HEK293 (cell line): ENCODE results near the gene TSPEAR.

Experiments used
- CTCF ChIA-PET: fragments of 350-600 bp; formaldehyde crosslinking; extraction: SDS; loops from one replicate; lab custom pipeline; 2021; ENCODE audit warnings: antibody characterized with exemption; lab: Yijun Ruan, JAX
- POLR2A ChIA-PET: fragments of 300-600 bp; formaldehyde crosslinking; extraction: SDS; loops from one replicate; lab custom pipeline; 2020; ENCODE audit warnings: antibody characterized with exemption, inconsistent platforms; lab: Yijun Ruan, JAX
- H3K27ac ChIP-seq: fragments of 200-500 bp; sonication (Bioruptor generic); 2 replicates; pipeline ENCODE4 v1.5.1; 2014; ENCODE audit warnings: low read depth, low read length, control low read depth, inconsistent platforms; ENCODE audit errors: extremely low read depth
- H3K36me3 ChIP-seq, 2 experiments: fragments of 200-500 bp in 1 of 2; sonication (Bioruptor generic) in 1 of 2; 1 replicate in 1 of 2; 2 replicates in 1 of 2; pipeline ENCODE4 v1.5.1; 2014 to 2017; ENCODE audit warnings: inconsistent platforms in 2 of 2, low read length in 2 of 2; ENCODE audit not compliant: control insufficient read depth in 2 of 2, insufficient read depth in 1 of 2
- H3K4me1 ChIP-seq: fragments of 200-500 bp; sonication (Bioruptor generic); 2 replicates; pipeline ENCODE4 v1.5.1; 2014; ENCODE audit warnings: mild to moderate bottlenecking, low read length, inconsistent platforms; ENCODE audit not compliant: control insufficient read depth, insufficient read depth
- H3K4me3 ChIP-seq: 2 replicates; pipeline ENCODE4 v1.5.1; 2011; ENCODE audit warnings: low read depth, mild to moderate bottlenecking, control low read depth, low read length, moderate library complexity
- H3K9me3 ChIP-seq: fragments of 200-500 bp; sonication (Bioruptor generic); 2 replicates; pipeline ENCODE4 v1.5.1; 2014; ENCODE audit warnings: low read depth, low read length, inconsistent platforms; ENCODE audit not compliant: control insufficient read depth, insufficient read depth
- CTCF ChIP-seq: fragments of 450-650 bp; formaldehyde crosslinking; IDR thresholded peaks from 2 replicates; pipeline ENCODE4 v1.5.1; 2016; ENCODE audit warnings: missing biosample characterization, missing genetic modification characterization
- FEZF1 ChIP-seq: fragments of 450-650 bp; formaldehyde crosslinking; IDR thresholded peaks from 2 replicates; pipeline ENCODE4 v1.5.1; 2016; ENCODE audit warnings: missing biosample characterization, missing genetic modification characterization
- KLF1 ChIP-seq: fragments of 450-650 bp; formaldehyde crosslinking; IDR thresholded peaks from 2 replicates; pipeline ENCODE4 v1.5.1; 2016; ENCODE audit warnings: missing biosample characterization, missing genetic modification characterization
- MYNN ChIP-seq: fragments of 450-650 bp; formaldehyde crosslinking; IDR thresholded peaks from 2 replicates; pipeline ENCODE4 v1.5.1; 2016; ENCODE audit warnings: missing biosample characterization, missing genetic modification characterization, borderline replicate concordance
- OVOL3 ChIP-seq: fragments of 450-650 bp; formaldehyde crosslinking; IDR thresholded peaks from 2 replicates; pipeline ENCODE4 v1.5.1; 2016; ENCODE audit warnings: missing biosample characterization, missing genetic modification characterization
- REPIN1 ChIP-seq: fragments of 450-650 bp; formaldehyde crosslinking; IDR thresholded peaks from 2 replicates; pipeline ENCODE4 v1.5.1; 2017; ENCODE audit warnings: missing biosample characterization, missing genetic modification characterization, low read depth
- ZBTB20 ChIP-seq: fragments of 450-650 bp; formaldehyde crosslinking; IDR thresholded peaks from 2 replicates; pipeline ENCODE4 v1.5.1; 2016; ENCODE audit warnings: missing biosample characterization, missing genetic modification characterization
- ZFP41 ChIP-seq: fragments of 450-650 bp; formaldehyde crosslinking; IDR thresholded peaks from 2 replicates; pipeline ENCODE4 v1.5.1; 2016; ENCODE audit warnings: missing biosample characterization, missing genetic modification characterization, borderline replicate concordance
- ZNF138 ChIP-seq: fragments of 450-650 bp; formaldehyde crosslinking; IDR thresholded peaks from 2 replicates; pipeline ENCODE4 v1.5.1; 2016; ENCODE audit warnings: missing biosample characterization, missing genetic modification characterization, borderline replicate concordance
- ZNF19 ChIP-seq: fragments of 450-650 bp; formaldehyde crosslinking; IDR thresholded peaks from 2 replicates; pipeline ENCODE4; 2016; ENCODE audit warnings: missing biosample characterization, missing genetic modification characterization, low read depth
- ZNF23 ChIP-seq: fragments of 450-650 bp; formaldehyde crosslinking; IDR thresholded peaks from 2 replicates; pipeline ENCODE4 v1.5.1; 2016; ENCODE audit warnings: missing biosample characterization, missing genetic modification characterization, borderline replicate concordance
- ZNF354C ChIP-seq: fragments of 450-650 bp; formaldehyde crosslinking; IDR thresholded peaks from 2 replicates; pipeline ENCODE4 v1.5.1; 2016; ENCODE audit warnings: missing biosample characterization, missing genetic modification characterization, low read depth, borderline replicate concordance
- ZNF510 ChIP-seq: fragments of 450-650 bp; formaldehyde crosslinking; IDR thresholded peaks from 2 replicates; pipeline ENCODE4 v1.5.1; 2018; ENCODE audit warnings: mild to moderate bottlenecking, missing genetic modification characterization, missing biosample characterization; ENCODE audit not compliant: insufficient replicate concordance
- ZNF513 ChIP-seq: fragments of 450-650 bp; IDR thresholded peaks from 2 replicates; pipeline ENCODE4 v1.5.1; 2018; ENCODE audit warnings: missing biosample characterization, missing genetic modification characterization
- ZNF529 ChIP-seq: fragments of 450-650 bp; formaldehyde crosslinking; IDR thresholded peaks from 2 replicates; pipeline ENCODE4 v1.5.1; 2017; ENCODE audit warnings: missing genetic modification characterization, missing biosample characterization; ENCODE audit not compliant: insufficient replicate concordance
- ZNF585B ChIP-seq: fragments of 450-650 bp; formaldehyde crosslinking; IDR thresholded peaks from 2 replicates; pipeline ENCODE4 v1.5.1; 2016; ENCODE audit warnings: missing biosample characterization, missing genetic modification characterization
- ZNF610 ChIP-seq: fragments of 450-650 bp; formaldehyde crosslinking; IDR thresholded peaks from 2 replicates; pipeline ENCODE4 v1.5.1; 2016; ENCODE audit warnings: missing biosample characterization, missing genetic modification characterization, borderline replicate concordance
- ZNF623 ChIP-seq: fragments of 450-650 bp; formaldehyde crosslinking; IDR thresholded peaks from 2 replicates; pipeline ENCODE4 v1.5.1; 2016; ENCODE audit warnings: missing biosample characterization, missing genetic modification characterization
- ZNF626 ChIP-seq: fragments of 450-650 bp; sonication (Bioruptor Pico); formaldehyde crosslinking; IDR thresholded peaks from 2 replicates; pipeline ENCODE4 v1.5.1; 2018; ENCODE audit warnings: missing biosample characterization, missing genetic modification characterization, inconsistent platforms
- ZNF664 ChIP-seq: fragments of 450-650 bp; formaldehyde crosslinking; IDR thresholded peaks from 2 replicates; pipeline ENCODE4 v1.5.1; 2016; ENCODE audit warnings: missing biosample characterization, missing genetic modification characterization
- ZNF701 ChIP-seq: fragments of 450-650 bp; formaldehyde crosslinking; IDR thresholded peaks from 2 replicates; pipeline ENCODE4 v1.5.1; 2016; ENCODE audit warnings: missing biosample characterization, missing genetic modification characterization
- ZNF791 ChIP-seq: fragments of 450-650 bp; formaldehyde crosslinking; IDR thresholded peaks from 2 replicates; pipeline ENCODE4 v1.5.1; 2016; ENCODE audit warnings: missing biosample characterization, missing genetic modification characterization
- ZSCAN16 ChIP-seq: fragments of 450-650 bp; formaldehyde crosslinking; IDR thresholded peaks from 2 replicates; pipeline ENCODE4 v1.5.1; 2016; ENCODE audit warnings: missing biosample characterization, missing genetic modification characterization
- TF ChIP-seq, protein P1 (sequence below): fragments of 450-650 bp; formaldehyde crosslinking; IDR thresholded peaks from 2 replicates; pipeline ENCODE4 v1.5.1; 2016; ENCODE audit warnings: missing biosample characterization, missing genetic modification characterization

Gene TSPEAR

GRCh38 chr21:44490816-44491215 lies 220.6 kb downstream of the TSPEAR start:
- no peaks in the 10 kb centered on the region for H3K36me3 ChIP-seq
- POLR2A ChIA-PET, result no interaction called here
- no peak overlapping the region for H3K27ac ChIP-seq
- TF ChIP-seq ZFP41 (tag by site-specific recombination) (no peak), ZNF23 (no peak), OVOL3 (no peak), ZNF138 (tag by site-specific recombination) (no peak), ZSCAN16 (tag by site-specific recombination) (no peak), ZNF529 (tag by site-specific recombination) (no peak), ZNF791 (tag by site-specific recombination) (no peak), ZBTB20 (tag by site-specific recombination) (no peak), ZNF513 (tag by site-specific recombination) (no peak), ZNF664 (tag by site-specific recombination) (no peak)
- H3K4me1 ChIP-seq, result no peaks in the 10 kb centered on the region
- no peak overlapping the region for H3K4me3 ChIP-seq
- CTCF ChIA-PET, result interaction anchor here (1.2 to 2.2 kb wide), 4 partner anchors 11 to 20 kb away, joined by 3 to 14 read pairs (median 8); no protein-coding TSS in a partner anchor
- no peaks in the 10 kb centered on the region; the same call in 1 of the 2 replicates for H3K9me3 ChIP-seq

DNA sequence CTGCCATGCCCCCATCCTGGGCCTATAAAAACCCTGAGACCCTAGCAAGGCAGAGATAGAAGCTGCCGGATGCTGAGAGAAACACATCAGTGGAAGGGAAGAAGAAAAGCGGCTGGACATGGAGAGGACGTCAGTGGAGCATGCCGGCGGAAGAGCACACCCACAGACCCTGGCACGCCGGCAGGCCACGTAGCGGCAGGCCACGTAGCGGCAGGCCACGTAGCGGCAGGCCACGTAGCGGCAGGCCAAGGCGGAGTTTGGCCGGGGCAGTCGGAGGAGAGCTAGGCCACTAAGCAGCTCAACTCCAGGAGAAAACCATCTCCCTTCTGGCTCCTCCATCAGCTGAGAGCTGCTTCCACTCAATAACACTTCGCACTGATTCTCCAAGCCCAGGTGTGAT lies 221.0 kb downstream of the TSPEAR start:
- Histone ChIP-seq H3K27ac (no peak overlapping the region), H3K9me3 (no peaks in the 10 kb centered on the region; the same call in 1 of the 2 replicates), H3K36me3 (no peaks in the 10 kb centered on the region), H3K4me3 (no peak overlapping the region), H3K4me1 (no peaks in the 10 kb centered on the region)
- TF ChIP-seq ZNF354C (no peak), ZNF701 (tag by site-specific recombination) (no peak)
- ChIA-PET CTCF (interaction anchor here (0.5 to 2.2 kb wide), 11 partner anchors 10 to 646 kb away, joined by 3 to 14 read pairs (median 4); no protein-coding TSS in a partner anchor), POLR2A (no interaction called here)

GRCh38 chr21:44489962-44490361 lies 221.4 kb downstream of the TSPEAR start:
- H3K4me3 ChIP-seq, result no peak overlapping the region
- no peaks in the 10 kb centered on the region for H3K36me3 ChIP-seq
- CTCF ChIA-PET, result interaction anchor here (0.5 to 2.2 kb wide), 17 partner anchors 10 to 651 kb away, joined by 3 to 14 read pairs (median 4); no protein-coding TSS in a partner anchor
- no peak overlapping the region for H3K27ac ChIP-seq
- TF ChIP-seq ZNF626 (tag by site-specific recombination) (no peak), MYNN (tag by site-specific recombination) (no peak), KLF1 (tag by site-specific recombination) (peak; percentile 52)
- H3K4me1 ChIP-seq, result no peaks in the 10 kb centered on the region
- POLR2A ChIA-PET, result no interaction called here
- no peaks in the 10 kb centered on the region; the same call in 1 of the 2 replicates for H3K9me3 ChIP-seq

- no peak overlapping the region for H3K27ac ChIP-seq
- TF ChIP-seq REPIN1 (tag by site-specific recombination) (no peak), ZNF623 (tag by site-specific recombination) (no peak), ZNF610 (tag by site-specific recombination) (no peak), ZNF510 (no peak), FEZF1 (tag by site-specific recombination) (no peak), CTCF (tag by site-specific recombination) (0 out of 2 replicates have a peak, but pooled peaks have one; percentile 14), ZNF585B (tag by site-specific recombination) (no peak), ZNF19 (tag by site-specific recombination) (no peak)
- TF ChIP-seq, protein P1, sequence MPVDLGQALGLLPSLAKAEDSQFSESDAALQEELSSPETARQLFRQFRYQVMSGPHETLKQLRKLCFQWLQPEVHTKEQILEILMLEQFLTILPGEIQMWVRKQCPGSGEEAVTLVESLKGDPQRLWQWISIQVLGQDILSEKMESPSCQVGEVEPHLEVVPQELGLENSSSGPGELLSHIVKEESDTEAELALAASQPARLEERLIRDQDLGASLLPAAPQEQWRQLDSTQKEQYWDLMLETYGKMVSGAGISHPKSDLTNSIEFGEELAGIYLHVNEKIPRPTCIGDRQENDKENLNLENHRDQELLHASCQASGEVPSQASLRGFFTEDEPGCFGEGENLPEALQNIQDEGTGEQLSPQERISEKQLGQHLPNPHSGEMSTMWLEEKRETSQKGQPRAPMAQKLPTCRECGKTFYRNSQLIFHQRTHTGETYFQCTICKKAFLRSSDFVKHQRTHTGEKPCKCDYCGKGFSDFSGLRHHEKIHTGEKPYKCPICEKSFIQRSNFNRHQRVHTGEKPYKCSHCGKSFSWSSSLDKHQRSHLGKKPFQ (tag by site-specific recombination), result no peak
- TF ChIP-seq, all 188 proteins: peak for 1
- POLR2A ChIA-PET, result no interaction called here
- no peaks in the 10 kb centered on the region for H3K36me3 ChIP-seq
- no peaks in the 10 kb centered on the region; the same call in 1 of the 2 replicates for H3K9me3 ChIP-seq
- H3K4me1 ChIP-seq, result no peaks in the 10 kb centered on the region
- no peak overlapping the region for H3K4me3 ChIP-seq
- CTCF ChIA-PET, result interaction anchor here (0.6 to 0.9 kb wide), 6 partner anchors 11 to 1475 kb away, joined by 3 to 8 read pairs (median 3); no protein-coding TSS in a partner anchor
These were observed 223.5 kb downstream of the TSPEAR start for GRCh38 chr21:44487831-44488230.
